ENCODE data around the gene MAGI2.

Gene MAGI2

DNA sequence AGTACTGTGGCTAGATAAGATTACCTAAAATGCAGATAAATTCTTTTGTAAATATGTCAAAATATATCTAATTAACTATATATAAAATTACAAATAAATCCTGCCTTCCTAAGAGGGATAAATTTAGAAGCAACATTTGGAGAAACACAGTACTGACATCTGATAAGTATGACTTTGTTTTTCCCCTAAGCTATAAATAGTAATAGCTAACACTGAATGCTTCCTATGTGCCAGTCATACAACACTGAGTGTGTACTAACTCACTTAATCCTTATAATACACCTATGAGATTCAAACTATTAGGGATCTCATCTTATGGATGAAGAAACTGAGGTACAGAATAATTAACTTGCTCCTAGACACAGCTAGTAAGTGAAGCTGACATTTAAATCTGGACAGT lies 733.4 kb downstream of the MAGI2 start:
- TF ChIP-seq, protein P1, sequence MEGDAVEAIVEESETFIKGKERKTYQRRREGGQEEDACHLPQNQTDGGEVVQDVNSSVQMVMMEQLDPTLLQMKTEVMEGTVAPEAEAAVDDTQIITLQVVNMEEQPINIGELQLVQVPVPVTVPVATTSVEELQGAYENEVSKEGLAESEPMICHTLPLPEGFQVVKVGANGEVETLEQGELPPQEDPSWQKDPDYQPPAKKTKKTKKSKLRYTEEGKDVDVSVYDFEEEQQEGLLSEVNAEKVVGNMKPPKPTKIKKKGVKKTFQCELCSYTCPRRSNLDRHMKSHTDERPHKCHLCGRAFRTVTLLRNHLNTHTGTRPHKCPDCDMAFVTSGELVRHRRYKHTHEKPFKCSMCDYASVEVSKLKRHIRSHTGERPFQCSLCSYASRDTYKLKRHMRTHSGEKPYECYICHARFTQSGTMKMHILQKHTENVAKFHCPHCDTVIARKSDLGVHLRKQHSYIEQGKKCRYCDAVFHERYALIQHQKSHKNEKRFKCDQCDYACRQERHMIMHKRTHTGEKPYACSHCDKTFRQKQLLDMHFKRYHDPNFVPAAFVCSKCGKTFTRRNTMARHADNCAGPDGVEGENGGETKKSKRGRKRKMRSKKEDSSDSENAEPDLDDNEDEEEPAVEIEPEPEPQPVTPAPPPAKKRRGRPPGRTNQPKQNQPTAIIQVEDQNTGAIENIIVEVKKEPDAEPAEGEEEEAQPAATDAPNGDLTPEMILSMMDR (IDR thresholded peaks at IDR 0.05; ENCODE audit: low read depth, low read length, missing control alignments), result no peak
- no peak for DNase-seq (ENCODE audit: extremely low read depth, low read depth)

DNA sequence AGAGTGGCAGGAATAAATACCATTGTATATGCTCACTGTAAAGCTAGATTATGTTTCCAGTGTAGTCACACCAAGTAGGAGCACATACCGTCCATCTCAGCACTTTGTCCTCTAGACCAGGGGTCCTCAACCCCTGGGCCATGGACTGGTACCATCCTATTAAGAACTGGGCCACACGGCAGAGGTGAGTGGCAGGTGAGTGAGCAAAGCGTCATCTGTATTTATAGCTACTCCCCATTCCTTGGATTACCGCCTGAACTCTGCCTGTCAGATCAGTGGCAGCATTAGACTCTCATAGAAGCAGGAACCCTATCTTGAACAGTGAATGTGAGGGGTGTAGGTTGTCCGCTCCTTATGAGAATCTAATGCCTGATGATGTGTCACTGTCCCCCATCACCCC lies 735.3 kb downstream of the MAGI2 start:
- no peak overlapping the region for H3K4me3 ChIP-seq (replicated peaks; ENCODE audit: low read depth, low read length)
- TF ChIP-seq, protein P1 (IDR thresholded peaks at IDR 0.05; ENCODE audit: low read depth, low read length, missing control alignments), result no peak
- DNase-seq (ENCODE audit: extremely low read depth, low read depth), result no peak

More for the DNA sequence above, 733.4 kb downstream of the MAGI2 start:
- no peak overlapping the region for H3K4me3 ChIP-seq (replicated peaks; ENCODE audit: low read depth, low read length)

DNA sequence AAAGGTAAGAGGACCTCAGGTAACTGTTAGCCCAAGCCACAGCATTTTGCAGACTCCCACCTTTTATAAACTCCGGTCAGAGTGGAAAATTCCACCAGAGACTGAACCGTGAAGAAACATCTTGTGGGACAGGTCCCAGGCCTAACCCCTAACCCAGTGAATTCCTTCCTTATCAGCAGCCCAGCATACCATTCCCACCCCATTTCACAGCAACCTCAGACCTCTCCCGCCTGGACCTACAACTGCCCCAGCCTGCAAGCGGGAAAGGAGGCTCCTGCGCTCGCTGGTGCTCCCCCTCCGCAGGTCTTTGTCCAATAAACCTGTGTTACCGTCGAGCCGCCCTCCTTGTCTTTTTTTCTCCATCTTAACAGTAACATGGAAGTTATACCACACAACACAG lies 736.6 kb downstream of the MAGI2 start:
- TF ChIP-seq, protein P1 (IDR thresholded peaks at IDR 0.05; ENCODE audit: low read depth, low read length, missing control alignments), result no peak
- no peak for DNase-seq (ENCODE audit: extremely low read depth, low read depth)
- H3K4me3 ChIP-seq (replicated peaks; ENCODE audit: low read depth, low read length), result no peak overlapping the region

DNA sequence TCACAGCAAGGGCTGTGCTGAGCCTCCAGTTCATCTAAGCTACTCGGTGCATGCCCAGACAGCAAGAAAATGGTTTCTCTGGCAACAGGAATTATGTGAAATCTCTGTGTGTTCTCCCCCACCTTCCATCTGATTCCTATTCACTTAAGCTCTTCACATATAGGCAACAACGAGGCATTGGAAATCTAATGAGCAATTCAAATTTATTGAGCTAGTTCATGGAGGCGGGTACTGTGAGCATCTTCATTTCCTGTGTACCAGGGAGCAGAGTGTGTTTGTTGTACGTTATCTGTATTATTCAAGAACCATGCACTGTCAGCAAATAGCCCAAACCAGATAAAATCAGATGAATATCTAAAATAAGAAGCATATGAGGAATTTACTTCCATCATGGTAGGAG lies 739.1 kb downstream of the MAGI2 start:
- TF ChIP-seq, protein P1 (IDR thresholded peaks at IDR 0.05; ENCODE audit: low read depth, low read length, missing control alignments), result no peak
- no peak for DNase-seq (ENCODE audit: extremely low read depth, low read depth)
- no peak overlapping the region for H3K4me3 ChIP-seq (replicated peaks; ENCODE audit: low read depth, low read length)

DNA sequence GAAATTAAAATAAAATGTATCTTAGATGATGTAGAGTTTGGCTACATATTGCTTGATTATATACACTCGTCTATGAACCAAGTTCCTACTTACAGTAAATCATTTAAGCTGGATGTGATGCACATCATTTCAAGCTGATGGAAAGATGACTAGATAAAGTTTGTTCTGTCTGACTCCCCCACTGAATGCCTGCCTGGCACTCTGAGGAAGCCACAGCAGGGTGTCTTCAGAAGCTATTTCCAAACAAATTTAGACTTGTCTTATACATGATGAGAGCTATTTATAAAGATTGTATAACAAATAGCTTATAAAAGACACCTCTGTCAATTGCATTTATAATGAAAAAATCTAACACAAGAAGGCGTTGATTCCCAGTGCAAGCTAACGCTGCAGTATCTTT lies 741.4 kb downstream of the MAGI2 start:
- DNase-seq (ENCODE audit: extremely low read depth, low read depth), result no peak
- TF ChIP-seq, protein P1 (IDR thresholded peaks at IDR 0.05; ENCODE audit: low read depth, low read length, missing control alignments), result no peak
- no peak overlapping the region for H3K4me3 ChIP-seq (replicated peaks; ENCODE audit: low read depth, low read length)

DNA sequence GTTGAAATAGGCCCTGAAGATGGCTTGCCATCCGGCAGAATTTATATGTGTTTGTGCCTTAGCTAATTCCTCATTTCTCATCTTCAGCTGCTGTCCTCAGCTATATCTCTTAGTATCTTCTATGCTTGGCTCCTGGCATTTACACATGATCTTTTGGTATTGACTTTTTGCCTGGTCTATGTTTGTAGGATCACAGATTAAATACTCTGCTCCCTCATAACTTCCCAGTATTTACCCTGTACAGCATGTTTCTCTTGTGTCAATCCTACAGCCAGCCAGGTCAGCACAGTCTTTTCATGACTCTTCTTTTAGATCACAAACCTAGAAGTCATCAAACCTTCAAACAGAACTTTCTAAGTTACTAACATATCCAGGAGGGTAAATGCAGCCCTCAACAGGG lies 743.8 kb downstream of the MAGI2 start:
- DNase-seq (ENCODE audit: extremely low read depth, low read depth), result no peak
- TF ChIP-seq, protein P1 (IDR thresholded peaks at IDR 0.05; ENCODE audit: low read depth, low read length, missing control alignments), result no peak

DNA sequence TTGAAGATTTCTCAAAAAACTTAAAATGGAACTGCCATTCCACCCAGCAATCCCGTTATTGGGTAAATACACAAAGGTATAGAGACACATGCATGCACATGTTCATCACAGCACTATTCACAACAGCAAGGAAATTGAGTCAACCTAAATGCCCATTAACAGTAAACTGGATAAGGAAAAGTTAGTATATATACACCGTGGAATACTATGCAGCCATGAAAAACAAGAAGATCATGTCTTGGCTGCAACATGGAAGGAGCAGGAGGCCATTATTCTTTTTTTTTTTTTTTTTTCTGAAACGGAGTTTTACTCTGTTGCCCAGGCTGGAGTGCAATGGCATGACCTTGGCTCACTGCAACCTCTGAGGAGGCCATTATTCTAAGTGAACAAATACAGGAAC lies 749.0 kb downstream of the MAGI2 start:
- TF ChIP-seq, protein P1 (IDR thresholded peaks at IDR 0.05; ENCODE audit: low read depth, low read length, missing control alignments), result no peak
- no peak overlapping the region for H3K4me3 ChIP-seq (replicated peaks; ENCODE audit: low read depth, low read length)
- no peak for DNase-seq (ENCODE audit: extremely low read depth, low read depth)

More for the DNA sequence above, 743.8 kb downstream of the MAGI2 start:
- H3K4me3 ChIP-seq (replicated peaks; ENCODE audit: low read depth, low read length), result no peak overlapping the region

All from HFF-Myc (cell line).